Liver (tissue), 9 donors: ENCODE results near the gene PDE4D. TPM values are rescaled to one million over a fixed set of nuclear protein-coding genes. Genes with fewer than 3 reads are reported as not detected.

Experiments used
- DNase-seq: peaks from one replicate; pipeline ENCODE4 v3.0.0-alpha.2; 2017; ENCODE audit warnings: low spot score
- H3K27ac ChIP-seq, 2 donors: one replicate each; pipeline ENCODE4 v1.7.0; 2013; ENCODE audit warnings: inconsistent platforms in 2 of 2, low read length in 2 of 2, control low read depth in 1 of 2, low read depth in 1 of 2, mild to moderate bottlenecking in 1 of 2
- H3K27me3 ChIP-seq, 4 donors: one replicate each; pipeline versions ENCODE4 v1.6.1 to v1.7.0; 2013; ENCODE audit warnings: low read length in 3 of 4, inconsistent platforms in 1 of 4, mild to moderate bottlenecking in 1 of 4, moderate library complexity in 1 of 4; ENCODE audit not compliant: control insufficient read depth in 4 of 4, insufficient read depth in 4 of 4
- H3K36me3 ChIP-seq, 4 donors: one replicate each; pipeline versions ENCODE4 v1.6.1 to v1.7.0; 2013; ENCODE audit warnings: low read length in 3 of 4, mild to moderate bottlenecking in 3 of 4, low read depth in 1 of 4, moderate library complexity in 1 of 4; ENCODE audit not compliant: control insufficient read depth in 4 of 4, insufficient read depth in 3 of 4
- H3K4me1 ChIP-seq, 4 donors: one replicate each; pipeline versions ENCODE4 v1.6.1 to v1.7.0; 2013; ENCODE audit warnings: low read length in 3 of 4, mild to moderate bottlenecking in 3 of 4, moderate library complexity in 1 of 4; ENCODE audit not compliant: control insufficient read depth in 4 of 4, insufficient read depth in 4 of 4
- H3K4me3 ChIP-seq, 3 donors: one replicate each; pipeline versions ENCODE4 v1.6.1 to v1.7.0; 2013; ENCODE audit warnings: low read length in 3 of 3, control low read depth in 1 of 3, low read depth in 1 of 3, mild to moderate bottlenecking in 1 of 3
- H3K9ac ChIP-seq, 2 donors: one replicate each; pipeline ENCODE4 v1.7.0; 2013; ENCODE audit warnings: low read length in 2 of 2, mild to moderate bottlenecking in 2 of 2, moderate library complexity in 2 of 2, control low read depth in 1 of 2, low read depth in 1 of 2
- H3K9me3 ChIP-seq, 4 donors: one replicate each; pipeline versions ENCODE4 v1.6.1 to v1.7.0; 2013; ENCODE audit warnings: low read length in 3 of 4; ENCODE audit not compliant: control insufficient read depth in 4 of 4
- EGR1 ChIP-seq, 2 donors: IDR thresholded peaks; 2 replicates each; pipeline ENCODE4 v1.6.1; 2016 to 2018; ENCODE audit warnings: antibody characterized with exemption in 2 of 2, low read depth in 2 of 2
- FOXA1 ChIP-seq: IDR thresholded peaks from 2 replicates; pipeline ENCODE4 v1.6.1; 2016; ENCODE audit warnings: antibody characterized with exemption
- FOXA2 ChIP-seq: IDR thresholded peaks from 2 replicates; pipeline ENCODE4 v1.6.1; 2016; ENCODE audit warnings: antibody characterized with exemption
- HNF4A ChIP-seq, 2 donors: conservative IDR thresholded peaks; 2 replicates each; pipeline ENCODE4 v1.6.1; 2016; ENCODE audit warnings: antibody characterized with exemption in 2 of 2, mild to moderate bottlenecking in 2 of 2
- JUND ChIP-seq, 2 donors: IDR thresholded peaks; 2 replicates each; pipeline ENCODE4 v1.6.1; 2016; ENCODE audit warnings: antibody characterized with exemption in 2 of 2
- NR2F2 ChIP-seq: IDR thresholded peaks from 2 replicates; pipeline ENCODE4 v1.6.1; 2016; ENCODE audit warnings: antibody characterized with exemption
- SP1 ChIP-seq: IDR thresholded peaks from 2 replicates; pipeline ENCODE4 v1.6.1; 2018; ENCODE audit warnings: antibody characterized with exemption, mild to moderate bottlenecking
- TAF1 ChIP-seq: conservative IDR thresholded peaks from 2 replicates; pipeline ENCODE4 v1.6.1; 2016; ENCODE audit warnings: antibody characterized with exemption, mild to moderate bottlenecking
- WGBS: extraction: QIAGEN DNeasy Blood & Tissue Kit; methylation state at CpG from one replicate; pipeline ENCODE4 v1.1.7; 2013; 5-methylcytosine and 5-hydroxymethylcytosine counted together
- polyA plus RNA-seq, 2 donors: library from polyadenylated mRNA; stranded (reverse) in 1 of 2; unstranded in 1 of 2; fragments of 200-250 nt in 1 of 2; fragments of >200 nt in 1 of 2; fragmentation: Nextera tagmentation in 1 of 2; extraction: Ambion mirVana in 1 of 2; gene quantifications; one replicate each; pipeline versions ENCODE4 v1.2.1 to v1.2.3, GENCODE V29; 2013 to 2015
- total RNA-seq, 2 donors: library from RNA; depleted of rRNA; stranded (reverse); fragments of >200 nt; gene quantifications; one replicate each; pipeline ENCODE4 v1.2.3, GENCODE V29; 2014
- TF ChIP-seq, protein P1 (sequence below): IDR thresholded peaks from 2 replicates; pipeline ENCODE4 v1.6.1; 2016; ENCODE audit warnings: antibody characterized with exemption, mild to moderate bottlenecking
- TF ChIP-seq, protein P2 (sequence below): IDR thresholded peaks from 2 replicates; pipeline ENCODE4 v1.6.1; 2016; ENCODE audit warnings: antibody characterized with exemption
- TF ChIP-seq, protein P3 (sequence below): IDR thresholded peaks from 2 replicates; pipeline ENCODE4 v1.6.1; 2016; ENCODE audit warnings: antibody characterized with exemption
- TF ChIP-seq, protein P4 (sequence below): IDR thresholded peaks from 2 replicates; pipeline ENCODE4 v1.6.1; 2016; ENCODE audit warnings: antibody characterized with exemption
- TF ChIP-seq, protein P5 (sequence below): fragments of 150-350 bp; IDR thresholded peaks from 2 replicates; pipeline ENCODE4 v1.5.1; 2017; ENCODE audit warnings: improper control_type of control experiment, low read depth, low read length; ENCODE audit not compliant: missing input control
- donor health status: healthy.
- donor health status: healthy.
- donor health status: healthy.
- donor health status: healthy.
- donor health status: healthy.

Gene PDE4D
- total and polyA plus RNA-seq, 4 donors: 0.67 to 11.9 (median 6.5) TPM

DNA sequence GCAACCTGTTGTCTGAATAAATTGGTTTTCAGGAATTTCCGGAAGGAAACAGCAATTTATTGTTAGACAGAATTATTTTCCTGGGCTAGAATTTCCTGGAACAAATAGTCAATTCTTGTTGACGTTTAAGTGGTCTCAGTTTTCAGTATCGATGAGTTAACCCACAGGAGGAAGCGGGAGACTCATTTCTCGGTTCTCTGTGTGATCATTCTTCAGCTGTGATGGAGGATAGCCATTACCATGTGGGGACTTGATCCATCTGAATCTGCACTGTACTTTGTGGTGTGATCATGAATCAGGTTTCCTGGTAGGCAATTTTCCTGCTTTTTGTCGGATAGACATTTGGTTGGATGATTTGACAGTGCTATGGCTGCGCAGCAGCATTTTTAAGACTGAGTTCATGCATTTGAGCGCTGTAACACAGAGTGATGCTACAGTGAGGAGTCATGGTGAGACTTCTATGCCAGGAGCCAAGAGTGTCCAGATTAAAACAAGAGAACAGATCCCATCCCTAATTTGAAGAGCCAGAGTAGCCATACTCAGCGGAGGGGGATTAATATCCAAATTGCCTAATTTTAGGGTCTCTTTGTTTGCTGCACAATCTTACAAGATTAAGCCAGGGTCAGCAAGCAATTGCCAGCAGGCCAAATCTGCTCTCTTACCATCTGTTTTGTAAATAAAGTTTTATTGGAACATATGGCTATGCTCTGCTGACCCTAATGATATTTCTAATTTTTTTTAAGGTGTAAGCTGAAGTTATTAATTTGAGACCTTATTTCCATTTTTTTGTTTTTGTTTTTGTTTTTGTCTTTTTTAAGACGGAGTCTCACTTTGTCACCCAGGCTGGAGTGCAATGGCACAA is 954.7 kb downstream of the PDE4D start:
- Histone ChIP-seq H3K4me3 (no peak overlapping the region), H3K27me3 (no peaks in the 10 kb centered on the region), H3K9ac (no peak overlapping the region), H3K9me3 (peaks cover 0 to 3% (median 0%) of the 10 kb centered on the region in 4 donors), H3K36me3 (no peaks in the 10 kb centered on the region), H3K4me1 (no peaks in the 10 kb centered on the region), H3K27ac (no peak overlapping the region)
- no peak for DNase-seq
- TF ChIP-seq HNF4A (conservative IDR thresholded peaks at IDR 0.05) (no peak), EGR1 (IDR thresholded peaks at IDR 0.05; ENCODE audit: low read depth in 2 of 2) (no peak), TAF1 (no peak), FOXA2 (no peak), SP1 (no peak), NR2F2 (no peak)
- TF ChIP-seq, protein P1, sequence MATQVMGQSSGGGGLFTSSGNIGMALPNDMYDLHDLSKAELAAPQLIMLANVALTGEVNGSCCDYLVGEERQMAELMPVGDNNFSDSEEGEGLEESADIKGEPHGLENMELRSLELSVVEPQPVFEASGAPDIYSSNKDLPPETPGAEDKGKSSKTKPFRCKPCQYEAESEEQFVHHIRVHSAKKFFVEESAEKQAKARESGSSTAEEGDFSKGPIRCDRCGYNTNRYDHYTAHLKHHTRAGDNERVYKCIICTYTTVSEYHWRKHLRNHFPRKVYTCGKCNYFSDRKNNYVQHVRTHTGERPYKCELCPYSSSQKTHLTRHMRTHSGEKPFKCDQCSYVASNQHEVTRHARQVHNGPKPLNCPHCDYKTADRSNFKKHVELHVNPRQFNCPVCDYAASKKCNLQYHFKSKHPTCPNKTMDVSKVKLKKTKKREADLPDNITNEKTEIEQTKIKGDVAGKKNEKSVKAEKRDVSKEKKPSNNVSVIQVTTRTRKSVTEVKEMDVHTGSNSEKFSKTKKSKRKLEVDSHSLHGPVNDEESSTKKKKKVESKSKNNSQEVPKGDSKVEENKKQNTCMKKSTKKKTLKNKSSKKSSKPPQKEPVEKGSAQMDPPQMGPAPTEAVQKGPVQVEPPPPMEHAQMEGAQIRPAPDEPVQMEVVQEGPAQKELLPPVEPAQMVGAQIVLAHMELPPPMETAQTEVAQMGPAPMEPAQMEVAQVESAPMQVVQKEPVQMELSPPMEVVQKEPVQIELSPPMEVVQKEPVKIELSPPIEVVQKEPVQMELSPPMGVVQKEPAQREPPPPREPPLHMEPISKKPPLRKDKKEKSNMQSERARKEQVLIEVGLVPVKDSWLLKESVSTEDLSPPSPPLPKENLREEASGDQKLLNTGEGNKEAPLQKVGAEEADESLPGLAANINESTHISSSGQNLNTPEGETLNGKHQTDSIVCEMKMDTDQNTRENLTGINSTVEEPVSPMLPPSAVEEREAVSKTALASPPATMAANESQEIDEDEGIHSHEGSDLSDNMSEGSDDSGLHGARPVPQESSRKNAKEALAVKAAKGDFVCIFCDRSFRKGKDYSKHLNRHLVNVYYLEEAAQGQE: no peak
- WGBS: 91% methylated on average over 10 of the region's 10 CpGs

DNA sequence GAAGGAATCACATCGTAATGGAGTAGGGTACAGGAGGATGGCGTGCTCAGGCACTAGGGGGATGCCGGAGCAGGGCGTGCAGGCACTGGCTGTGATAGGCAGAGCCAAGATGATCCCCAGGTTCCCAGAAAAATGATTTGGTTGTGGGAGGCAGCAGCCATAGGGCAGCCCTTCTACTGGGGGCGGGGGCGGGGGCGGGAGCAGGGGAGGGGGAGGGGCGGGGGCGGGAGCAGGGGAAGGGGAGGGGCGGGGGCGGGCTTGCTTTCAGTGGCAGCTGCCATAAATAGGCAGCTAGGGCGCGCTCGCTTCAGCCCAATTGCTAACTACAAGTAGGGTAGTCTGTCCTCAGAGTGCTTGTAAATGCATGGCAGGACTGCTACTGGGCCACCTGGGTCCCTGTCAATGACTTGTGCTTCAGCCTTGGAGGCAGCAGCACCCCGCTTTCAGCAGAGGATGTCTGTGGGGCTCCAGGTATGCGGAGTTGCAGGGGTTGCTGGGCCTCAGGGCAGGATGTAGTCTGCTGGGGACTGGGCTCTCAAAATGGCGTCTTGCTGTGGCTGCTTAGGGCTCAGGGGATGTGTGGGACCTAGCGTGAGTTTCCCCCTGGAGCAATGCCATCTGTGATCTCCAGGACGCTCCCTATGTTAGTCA is 956.4 kb downstream of the PDE4D start:
- Histone ChIP-seq H3K4me3 (no peak overlapping the region), H3K9ac (no peak overlapping the region), H3K4me1 (no peaks in the 10 kb centered on the region), H3K27ac (no peak overlapping the region), H3K9me3 (peaks cover 0 to 3% (median 0%) of the 10 kb centered on the region in 4 donors), H3K36me3 (no peaks in the 10 kb centered on the region), H3K27me3 (no peaks in the 10 kb centered on the region)
- 91% methylated on average over 14 of the region's 19 CpGs for WGBS
- TF ChIP-seq, protein P1: no peak
- TF ChIP-seq, protein P2, sequence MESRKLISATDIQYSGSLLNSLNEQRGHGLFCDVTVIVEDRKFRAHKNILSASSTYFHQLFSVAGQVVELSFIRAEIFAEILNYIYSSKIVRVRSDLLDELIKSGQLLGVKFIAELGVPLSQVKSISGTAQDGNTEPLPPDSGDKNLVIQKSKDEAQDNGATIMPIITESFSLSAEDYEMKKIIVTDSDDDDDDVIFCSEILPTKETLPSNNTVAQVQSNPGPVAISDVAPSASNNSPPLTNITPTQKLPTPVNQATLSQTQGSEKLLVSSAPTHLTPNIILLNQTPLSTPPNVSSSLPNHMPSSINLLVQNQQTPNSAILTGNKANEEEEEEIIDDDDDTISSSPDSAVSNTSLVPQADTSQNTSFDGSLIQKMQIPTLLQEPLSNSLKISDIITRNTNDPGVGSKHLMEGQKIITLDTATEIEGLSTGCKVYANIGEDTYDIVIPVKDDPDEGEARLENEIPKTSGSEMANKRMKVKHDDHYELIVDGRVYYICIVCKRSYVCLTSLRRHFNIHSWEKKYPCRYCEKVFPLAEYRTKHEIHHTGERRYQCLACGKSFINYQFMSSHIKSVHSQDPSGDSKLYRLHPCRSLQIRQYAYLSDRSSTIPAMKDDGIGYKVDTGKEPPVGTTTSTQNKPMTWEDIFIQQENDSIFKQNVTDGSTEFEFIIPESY: no peak
- TF ChIP-seq, protein P3, sequence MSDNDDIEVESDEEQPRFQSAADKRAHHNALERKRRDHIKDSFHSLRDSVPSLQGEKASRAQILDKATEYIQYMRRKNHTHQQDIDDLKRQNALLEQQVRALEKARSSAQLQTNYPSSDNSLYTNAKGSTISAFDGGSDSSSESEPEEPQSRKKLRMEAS: no peak
- TF ChIP-seq TAF1: no peak
- TF ChIP-seq NR2F2: no peak
- TF ChIP-seq, protein P4, sequence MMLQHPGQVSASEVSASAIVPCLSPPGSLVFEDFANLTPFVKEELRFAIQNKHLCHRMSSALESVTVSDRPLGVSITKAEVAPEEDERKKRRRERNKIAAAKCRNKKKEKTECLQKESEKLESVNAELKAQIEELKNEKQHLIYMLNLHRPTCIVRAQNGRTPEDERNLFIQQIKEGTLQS: no peak
- no peak for TF ChIP-seq FOXA1
- TF ChIP-seq, protein P5, sequence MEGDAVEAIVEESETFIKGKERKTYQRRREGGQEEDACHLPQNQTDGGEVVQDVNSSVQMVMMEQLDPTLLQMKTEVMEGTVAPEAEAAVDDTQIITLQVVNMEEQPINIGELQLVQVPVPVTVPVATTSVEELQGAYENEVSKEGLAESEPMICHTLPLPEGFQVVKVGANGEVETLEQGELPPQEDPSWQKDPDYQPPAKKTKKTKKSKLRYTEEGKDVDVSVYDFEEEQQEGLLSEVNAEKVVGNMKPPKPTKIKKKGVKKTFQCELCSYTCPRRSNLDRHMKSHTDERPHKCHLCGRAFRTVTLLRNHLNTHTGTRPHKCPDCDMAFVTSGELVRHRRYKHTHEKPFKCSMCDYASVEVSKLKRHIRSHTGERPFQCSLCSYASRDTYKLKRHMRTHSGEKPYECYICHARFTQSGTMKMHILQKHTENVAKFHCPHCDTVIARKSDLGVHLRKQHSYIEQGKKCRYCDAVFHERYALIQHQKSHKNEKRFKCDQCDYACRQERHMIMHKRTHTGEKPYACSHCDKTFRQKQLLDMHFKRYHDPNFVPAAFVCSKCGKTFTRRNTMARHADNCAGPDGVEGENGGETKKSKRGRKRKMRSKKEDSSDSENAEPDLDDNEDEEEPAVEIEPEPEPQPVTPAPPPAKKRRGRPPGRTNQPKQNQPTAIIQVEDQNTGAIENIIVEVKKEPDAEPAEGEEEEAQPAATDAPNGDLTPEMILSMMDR: no peak
- TF ChIP-seq JUND (IDR thresholded peaks at IDR 0.05): no peak
- DNase-seq: no peak
